OCI-LY3 (cell line): Measurements from ENCODE around the gene CFAP54.

Experiments used
- CTCF ChIP-seq: fragments of 200-600, 300-600 bp; sonication (generic); IDR thresholded peaks from 2 replicates; pipeline ENCODE4 v1.5.1; 2014; ENCODE audit warnings: antibody characterized with exemption, low read length, low read depth
- EZH2phosphoT487 ChIP-seq: fragments of 200-600 bp; shearing (Covaris generic); IDR thresholded peaks from 2 replicates; pipeline ENCODE4 v1.6.1; 2018; ENCODE audit warnings: antibody characterized with exemption, mixed run types, low read depth

DNA sequence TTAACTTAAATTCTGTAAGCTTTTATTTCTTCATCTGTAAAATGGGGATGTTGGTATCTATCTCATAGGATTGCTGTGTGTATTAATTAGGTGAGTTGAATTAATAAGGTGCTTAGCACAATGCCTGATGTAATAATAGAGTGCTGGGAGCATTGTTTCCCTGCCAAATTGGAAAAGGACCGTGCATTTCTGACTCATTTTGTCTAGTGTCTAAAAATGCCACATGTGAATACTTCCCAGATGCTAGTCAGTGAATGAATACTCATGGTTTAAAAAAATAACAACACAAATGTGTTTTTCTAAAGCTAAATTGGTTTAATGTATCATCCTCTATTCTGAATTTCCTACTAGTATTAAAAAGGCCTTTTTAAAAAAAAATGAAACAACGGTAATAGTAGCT is 372.3 kb downstream of the CFAP54 start:
- TF ChIP-seq EZH2phosphoT487: no peak
- TF ChIP-seq CTCF: no peak
